ENCODE measurements around the gene SLC16A2. TPM values are rescaled to one million over a fixed set of nuclear protein-coding genes. Genes with fewer than 3 reads are reported as not detected.

The SLC16A2 gene
- polyA plus RNA-seq, 1 of the 3 experiments (the other 2 are of a cell fraction) = 10.9 TPM

DNA sequence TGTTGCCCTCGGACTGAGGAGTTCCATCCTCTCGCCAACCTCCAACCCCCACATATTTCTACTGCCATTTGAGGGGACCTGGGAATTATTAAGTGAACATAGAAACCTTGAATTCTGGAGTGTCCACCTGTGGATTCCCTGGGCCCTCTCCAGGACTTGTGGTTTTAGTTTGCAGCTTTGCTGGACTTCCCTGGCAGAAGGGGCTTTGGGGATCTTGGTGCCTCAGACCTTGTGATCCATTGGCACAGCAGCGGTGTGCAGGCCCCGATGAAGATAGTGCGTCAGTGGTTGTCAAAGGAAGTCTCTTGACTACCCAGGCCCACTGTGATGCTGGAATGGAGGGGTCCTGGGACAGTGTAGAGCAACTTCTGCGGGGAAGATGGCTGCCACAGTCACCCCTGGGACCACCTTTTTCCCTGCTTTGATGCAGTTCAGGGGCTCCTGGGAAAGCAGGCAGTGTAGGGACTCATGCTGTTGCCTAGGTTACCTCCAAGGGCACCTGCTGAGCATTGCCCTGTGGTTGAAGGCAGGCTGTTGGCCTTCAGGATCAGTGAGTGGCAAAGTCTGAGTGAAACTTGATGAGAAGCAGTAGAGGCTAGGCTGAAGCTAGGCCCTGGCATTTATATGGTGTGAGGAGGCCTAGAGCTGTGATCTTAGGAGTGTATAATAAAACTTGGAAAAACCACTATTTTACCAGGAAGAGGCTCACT lies 2.2 kb downstream of the SLC16A2 start:
- Histone ChIP-seq H3K79me2 (ENCODE audit: insufficient read depth) (no peaks in the 10 kb centered on the region), H3K4me2 (peak overlapping the region; percentile 77), H3K9me3 (no peaks in the 10 kb centered on the region), H3K27ac (ENCODE audit: low read depth in 2 of 2, low read length in 1 of 2) (peak overlapping the region in 1 of 2 experiments; percentile 61; a peak in 2 of 4 replicates), H3F3A (replicated peaks; ENCODE audit: insufficient read depth) (no peaks in the 10 kb centered on the region), H3K9ac (no peak overlapping the region), H2AFZ (ENCODE audit: low read depth) (no peak overlapping the region), H3K9me2 (no peaks in the 10 kb centered on the region), H3K4me1 (ENCODE audit: control insufficient read depth in 1 of 2, insufficient read depth in 2 of 2, low read depth in 1 of 2, low read length in 1 of 2) (peaks cover 0 to 10% of the 10 kb centered on the region in 2 experiments; a peak in 1 of 4 replicates), H3K27me3 (ENCODE audit: insufficient read depth) (peaks cover 14% of the 10 kb centered on the region; the same call in 1 of the 2 replicates), H4K20me1 (ENCODE audit: insufficient read depth) (no peaks in the 10 kb centered on the region), H3K4me3 (ENCODE audit: low read depth in 2 of 2, low read length in 1 of 2) (peak overlapping the region in 1 of 2 experiments; percentile 62; a peak in 3 of 4 replicates), H3K36me3 (replicated peaks in 1 of 2; ENCODE audit: control insufficient read depth in 1 of 2, insufficient read depth in 2 of 2, low read length in 1 of 2) (no peaks in the 10 kb centered on the region)
- WGBS (ENCODE audit: low lambda C conversion rate) = 35% methylated on average over 4 of the region's 6 CpGs
- POLR2A ChIA-PET = no interaction called here
- CTCF ChIA-PET = interaction anchor here (0.6 to 1.4 kb wide), 7 partner anchors 10 to 111 kb away, joined by 3 to 7 read pairs (median 3); no protein-coding TSS in a partner anchor
- no peak for DNase-seq
- no peak for TF ChIP-seq POLR2AphosphoS5 (IDR thresholded peaks at IDR 0.05; ENCODE audit: low read depth, low read length)
- TF ChIP-seq, protein P1, sequence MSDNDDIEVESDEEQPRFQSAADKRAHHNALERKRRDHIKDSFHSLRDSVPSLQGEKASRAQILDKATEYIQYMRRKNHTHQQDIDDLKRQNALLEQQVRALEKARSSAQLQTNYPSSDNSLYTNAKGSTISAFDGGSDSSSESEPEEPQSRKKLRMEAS (IDR thresholded peaks at IDR 0.05; ENCODE audit: low read depth) = no peak
- TF ChIP-seq, protein P2, sequence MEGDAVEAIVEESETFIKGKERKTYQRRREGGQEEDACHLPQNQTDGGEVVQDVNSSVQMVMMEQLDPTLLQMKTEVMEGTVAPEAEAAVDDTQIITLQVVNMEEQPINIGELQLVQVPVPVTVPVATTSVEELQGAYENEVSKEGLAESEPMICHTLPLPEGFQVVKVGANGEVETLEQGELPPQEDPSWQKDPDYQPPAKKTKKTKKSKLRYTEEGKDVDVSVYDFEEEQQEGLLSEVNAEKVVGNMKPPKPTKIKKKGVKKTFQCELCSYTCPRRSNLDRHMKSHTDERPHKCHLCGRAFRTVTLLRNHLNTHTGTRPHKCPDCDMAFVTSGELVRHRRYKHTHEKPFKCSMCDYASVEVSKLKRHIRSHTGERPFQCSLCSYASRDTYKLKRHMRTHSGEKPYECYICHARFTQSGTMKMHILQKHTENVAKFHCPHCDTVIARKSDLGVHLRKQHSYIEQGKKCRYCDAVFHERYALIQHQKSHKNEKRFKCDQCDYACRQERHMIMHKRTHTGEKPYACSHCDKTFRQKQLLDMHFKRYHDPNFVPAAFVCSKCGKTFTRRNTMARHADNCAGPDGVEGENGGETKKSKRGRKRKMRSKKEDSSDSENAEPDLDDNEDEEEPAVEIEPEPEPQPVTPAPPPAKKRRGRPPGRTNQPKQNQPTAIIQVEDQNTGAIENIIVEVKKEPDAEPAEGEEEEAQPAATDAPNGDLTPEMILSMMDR (IDR thresholded peaks at IDR 0.05) = no peak; the same call in 1 of the 2 replicates
- TF ChIP-seq SMC3 (IDR thresholded peaks at IDR 0.05; ENCODE audit: low read depth, low read length) = no peak
- no peak for TF ChIP-seq RCOR1 (IDR thresholded peaks at IDR 0.05; ENCODE audit: low read length)
- no peak for TF ChIP-seq TCF12 (IDR thresholded peaks at IDR 0.05)
- TF ChIP-seq, protein P3, sequence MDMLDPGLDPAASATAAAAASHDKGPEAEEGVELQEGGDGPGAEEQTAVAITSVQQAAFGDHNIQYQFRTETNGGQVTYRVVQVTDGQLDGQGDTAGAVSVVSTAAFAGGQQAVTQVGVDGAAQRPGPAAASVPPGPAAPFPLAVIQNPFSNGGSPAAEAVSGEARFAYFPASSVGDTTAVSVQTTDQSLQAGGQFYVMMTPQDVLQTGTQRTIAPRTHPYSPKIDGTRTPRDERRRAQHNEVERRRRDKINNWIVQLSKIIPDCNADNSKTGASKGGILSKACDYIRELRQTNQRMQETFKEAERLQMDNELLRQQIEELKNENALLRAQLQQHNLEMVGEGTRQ (IDR thresholded peaks at IDR 0.05; ENCODE audit: borderline replicate concordance, low read depth, low read length) = no peak
- TF ChIP-seq MEF2A (IDR thresholded peaks at IDR 0.05; ENCODE audit: borderline replicate concordance, low read depth) = no peak
- no peak for TF ChIP-seq CHD2 (IDR thresholded peaks at IDR 0.05; ENCODE audit: low read length, partially characterized antibody)
- no peak for TF ChIP-seq RAD21 (IDR thresholded peaks at IDR 0.05; ENCODE audit: low read length)
- TF ChIP-seq RXRA (IDR thresholded peaks at IDR 0.05; ENCODE audit: borderline replicate concordance, low read depth) = no peak
- TF ChIP-seq SIN3A (IDR thresholded peaks at IDR 0.05; ENCODE audit: borderline replicate concordance, low read depth, low read length) = no peak
- no peak for TF ChIP-seq ELF1 (IDR thresholded peaks at IDR 0.05)

DNA sequence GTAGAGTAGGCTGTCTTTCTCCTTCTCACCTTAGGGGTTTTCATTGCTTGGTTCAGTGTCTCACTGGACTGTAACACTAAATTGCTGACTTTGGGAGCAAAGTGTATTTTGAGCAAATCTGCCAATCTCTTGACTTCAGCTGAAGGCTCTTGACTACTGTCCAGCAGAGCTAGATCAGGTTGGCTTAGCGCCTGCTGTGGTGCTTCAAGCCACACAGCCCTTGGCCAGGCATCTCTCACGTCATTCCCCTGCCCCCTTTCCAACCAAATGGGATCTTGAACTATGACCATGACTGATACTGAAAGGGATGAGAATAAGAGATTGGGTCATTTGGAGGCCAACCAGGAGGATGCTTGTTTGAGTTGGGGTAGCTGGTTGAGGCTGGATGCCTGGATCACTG lies 4.8 kb downstream of the SLC16A2 start:
- Histone ChIP-seq H3K36me3 (replicated peaks in 1 of 2; ENCODE audit: control insufficient read depth in 1 of 2, insufficient read depth in 2 of 2, low read length in 1 of 2) (no peaks in the 10 kb centered on the region), H3K4me3 (ENCODE audit: low read depth in 2 of 2, low read length in 1 of 2) (no peak overlapping the region), H3K9me3 (no peaks in the 10 kb centered on the region), H3K79me2 (ENCODE audit: insufficient read depth) (no peaks in the 10 kb centered on the region), H3K4me2 (no peak overlapping the region), H3F3A (replicated peaks; ENCODE audit: insufficient read depth) (no peaks in the 10 kb centered on the region), H3K27me3 (ENCODE audit: insufficient read depth) (peaks cover 5% of the 10 kb centered on the region; the same call in 1 of the 2 replicates), H3K9me2 (no peaks in the 10 kb centered on the region), H3K27ac (ENCODE audit: low read depth in 2 of 2, low read length in 1 of 2) (no peak overlapping the region), H3K4me1 (ENCODE audit: control insufficient read depth in 1 of 2, insufficient read depth in 2 of 2, low read depth in 1 of 2, low read length in 1 of 2) (peaks cover 0 to 6% of the 10 kb centered on the region in 2 experiments; a peak in 1 of 4 replicates), H4K20me1 (ENCODE audit: insufficient read depth) (no peaks in the 10 kb centered on the region), H3K9ac (no peak overlapping the region), H2AFZ (ENCODE audit: low read depth) (no peak overlapping the region)
- 64% methylated on average over 2 of the region's 2 CpGs for WGBS (ENCODE audit: low lambda C conversion rate)
- DNase-seq = no peak
- POLR2A ChIA-PET = no interaction called here
- CTCF ChIA-PET = no interaction called here
- TF ChIP-seq NFIC (IDR thresholded peaks at IDR 0.05; ENCODE audit: borderline replicate concordance) (no peak), SMC3 (IDR thresholded peaks at IDR 0.05; ENCODE audit: low read depth, low read length) (no peak), FOSL2 (IDR thresholded peaks at IDR 0.05; ENCODE audit: borderline replicate concordance, low read depth) (no peak), CHD2 (IDR thresholded peaks at IDR 0.05; ENCODE audit: low read length, partially characterized antibody) (no peak), FOXM1 (IDR thresholded peaks at IDR 0.05; ENCODE audit: low read depth) (no peak), ELF1 (IDR thresholded peaks at IDR 0.05) (no peak), NRF1 (IDR thresholded peaks at IDR 0.05; ENCODE audit: low read depth, low read length) (no peak), RCOR1 (IDR thresholded peaks at IDR 0.05; ENCODE audit: low read length) (no peak), RXRA (IDR thresholded peaks at IDR 0.05; ENCODE audit: borderline replicate concordance, low read depth) (no peak), MXI1 (IDR thresholded peaks at IDR 0.05; ENCODE audit: low read depth, low read length) (no peak), GABPA (IDR thresholded peaks at IDR 0.05; ENCODE audit: low read depth) (no peak), TEAD4 (IDR thresholded peaks at IDR 0.05; ENCODE audit: borderline replicate concordance, insufficient read depth) (no peak), YY1 (IDR thresholded peaks at IDR 0.05; ENCODE audit: low read depth) (no peak), SIN3A (IDR thresholded peaks at IDR 0.05; ENCODE audit: borderline replicate concordance, low read depth, low read length) (no peak), FOXJ3 (CRISPR knock-in tag; IDR thresholded peaks at IDR 0.05) (no peak)
- TF ChIP-seq, protein P1 (IDR thresholded peaks at IDR 0.05; ENCODE audit: low read depth) = no peak
- TF ChIP-seq, protein P4, sequence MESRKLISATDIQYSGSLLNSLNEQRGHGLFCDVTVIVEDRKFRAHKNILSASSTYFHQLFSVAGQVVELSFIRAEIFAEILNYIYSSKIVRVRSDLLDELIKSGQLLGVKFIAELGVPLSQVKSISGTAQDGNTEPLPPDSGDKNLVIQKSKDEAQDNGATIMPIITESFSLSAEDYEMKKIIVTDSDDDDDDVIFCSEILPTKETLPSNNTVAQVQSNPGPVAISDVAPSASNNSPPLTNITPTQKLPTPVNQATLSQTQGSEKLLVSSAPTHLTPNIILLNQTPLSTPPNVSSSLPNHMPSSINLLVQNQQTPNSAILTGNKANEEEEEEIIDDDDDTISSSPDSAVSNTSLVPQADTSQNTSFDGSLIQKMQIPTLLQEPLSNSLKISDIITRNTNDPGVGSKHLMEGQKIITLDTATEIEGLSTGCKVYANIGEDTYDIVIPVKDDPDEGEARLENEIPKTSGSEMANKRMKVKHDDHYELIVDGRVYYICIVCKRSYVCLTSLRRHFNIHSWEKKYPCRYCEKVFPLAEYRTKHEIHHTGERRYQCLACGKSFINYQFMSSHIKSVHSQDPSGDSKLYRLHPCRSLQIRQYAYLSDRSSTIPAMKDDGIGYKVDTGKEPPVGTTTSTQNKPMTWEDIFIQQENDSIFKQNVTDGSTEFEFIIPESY (IDR thresholded peaks at IDR 0.05; ENCODE audit: borderline replicate concordance, low read depth) = no peak
